Esophagus squamous epithelium (tissue), 5 donors: ENCODE measurements around the gene DHRS1. TPM values are rescaled to one million over a fixed set of nuclear protein-coding genes. Genes with fewer than 3 reads are reported as not detected.
"Not testable (repeated sequence)": the region's sequence is repeated elsewhere in the genome, so short reads cannot be mapped to it uniquely, and the experiment has no call there.

Experiments
- DNase-seq: peaks from one replicate; lab custom pipeline; 2025; lab: John Stamatoyannopoulos, UW
- H3K27ac ChIP-seq, 4 donors: fragments of 200-600 bp; sonication (generic); one replicate each; pipeline ENCODE4 v1.5.1; 2016 to 2019; ENCODE audit warnings: mild to moderate bottlenecking in 1 of 4
- H3K27me3 ChIP-seq, 4 donors: fragments of 200-600 bp; sonication (generic); 1 replicate in 3 of 4; 2 replicates in 1 of 4; pipeline versions ENCODE4 v1.5.1 to v1.6.0; 2017 to 2021; ENCODE audit warnings: antibody characterized with exemption in 1 of 4
- H3K36me3 ChIP-seq, 3 donors: fragments of 200-600 bp; sonication (generic); one replicate each; pipeline ENCODE4 v1.5.1; 2016 to 2019
- H3K4me1 ChIP-seq, 3 donors: fragments of 200-600 bp; sonication (generic); one replicate each; pipeline ENCODE4 v1.5.1; 2017 to 2019
- H3K4me3 ChIP-seq, 4 donors: fragments of 200-600 bp; sonication (generic); 1 replicate in 3 of 4; 2 replicates in 1 of 4; pipeline ENCODE4 v1.5.1; 2016 to 2019; ENCODE audit warnings: mild to moderate bottlenecking in 2 of 4, moderate library complexity in 1 of 4
- H3K9me3 ChIP-seq, 3 donors: fragments of 200-600 bp; sonication (generic); one replicate each; pipeline ENCODE4 v1.5.1; 2016 to 2019
- CTCF ChIP-seq, 6 experiments: fragments of 450-650 bp in 4 of 6; fragments of 200-600 bp in 2 of 6; sonication (generic) in 2 of 6; IDR thresholded peaks; one replicate each; pipeline ENCODE4 v1.5.1; 2016 to 2019; ENCODE audit warnings: antibody characterized with exemption in 6 of 6, mild to moderate bottlenecking in 4 of 6, moderate library complexity in 4 of 6
- POLR2A ChIP-seq, 4 donors: fragments of 450-650 bp; IDR thresholded peaks; one replicate each; pipeline ENCODE4 v1.6.1; 2017; ENCODE audit warnings: antibody characterized with exemption in 4 of 4, mild to moderate bottlenecking in 4 of 4, moderate library complexity in 3 of 4
- WGBS, 2 donors: methylation state at CpG; one replicate each; pipeline ENCODE4 v1.1.5; 2018; 5-methylcytosine and 5-hydroxymethylcytosine counted together
- intact Hi-C: fragments of 100-400 bp; cut with DNase I; formaldehyde crosslinking; loops from one replicate; pipeline ENCODE4 v1.15.0; 2022
- total RNA-seq, 4 donors: library from RNA; depleted of rRNA; stranded (reverse); fragments of >200 nt; gene quantifications; one replicate each; pipeline ENCODE4 v1.1.0, GENCODE V29; 2016
- donor health status: DM: yes; HTN: yes; CAD: no.

DHRS1 gene
- total RNA-seq, 4 donors from 2014 or later: 81.6 to 164 (median 101) TPM

GRCh38 chr14:24246765-24247212 lies 52.8 kb downstream of the DHRS1 start:
- 75 to 79% methylated on average over 2 to 3 of the region's 3 CpGs for WGBS, 2 donors
- TF ChIP-seq CTCF (IDR thresholded peaks at IDR 0.05) (no peak), POLR2A (IDR thresholded peaks at IDR 0.05) (no peak)
- H3K4me3 ChIP-seq: no peak overlapping the region
- intact Hi-C loops: no loop called here
- H3K36me3 ChIP-seq: peaks cover 0 to 41% (median 4%) of the 10 kb centered on the region in 3 donors
- DNase-seq: no peak
- H3K9me3 ChIP-seq: no peaks in the 10 kb centered on the region
- peaks cover 0 to 15% (median 4%) of the 10 kb centered on the region in 3 donors for H3K4me1 ChIP-seq
- peak overlapping the region in 3 of 4 donors; percentile 30 to 65 (median 43) for H3K27ac ChIP-seq
- no peaks in the 10 kb centered on the region for H3K27me3 ChIP-seq

GRCh38 chr14:24245350-24245749 lies 54.2 kb downstream of the DHRS1 start:
- Histone ChIP-seq H3K36me3 (peaks cover 3 to 37% (median 5%) of the 10 kb centered on the region in 3 donors), H3K4me1 (peaks cover 6 to 30% (median 17%) of the 10 kb centered on the region in 3 donors)
- H3K9me3 ChIP-seq, intact Hi-C loops, H3K27ac ChIP-seq, DNase-seq, H3K27me3 ChIP-seq, H3K4me3 ChIP-seq: not testable (repeated sequence)
- 92 to 93% methylated on average over 8 to 10 of the region's 11 CpGs for WGBS, 2 donors

- 40 to 53% methylated on average over 9 to 10 of the region's 10 CpGs for WGBS, 2 donors
- no peak for DNase-seq
- H3K4me3 ChIP-seq: peak overlapping the region; percentile 58 to 76 (median 66)
- intact Hi-C loops: loop anchor here (2.0 kb wide), 1 partner anchor 55 kb away; the partner anchor contains the start of genes DHRS1 and NOP9
- H3K36me3 ChIP-seq: peaks cover 10 to 38% (median 12%) of the 10 kb centered on the region in 3 donors
- peak overlapping the region; percentile 97 to 99 (median 98) for H3K27ac ChIP-seq
- peaks cover 14 to 49% (median 28%) of the 10 kb centered on the region in 3 donors for H3K4me1 ChIP-seq
- no peak for TF ChIP-seq POLR2A (IDR thresholded peaks at IDR 0.05)
- no peaks in the 10 kb centered on the region for H3K9me3 ChIP-seq
- H3K27me3 ChIP-seq: no peaks in the 10 kb centered on the region
Observed at GRCh38 chr14:24243336-24243836, 56.2 kb downstream of the DHRS1 start.

GRCh38 chr14:24241829-24242443 lies 57.6 kb downstream of the DHRS1 start:
- 0 to 1% methylated on average over 5 to 7 of the region's 39 CpGs for WGBS, 2 donors
- DNase-seq: peak; percentile 88
- Histone ChIP-seq H3K27me3 (no peaks in the 10 kb centered on the region), H3K27ac (peak overlapping the region; percentile 97 to 99 (median 98)), H3K9me3 (no peaks in the 10 kb centered on the region), H3K36me3 (peaks cover 10 to 45% (median 22%) of the 10 kb centered on the region in 3 donors), H3K4me1 (peaks cover 14 to 56% (median 28%) of the 10 kb centered on the region in 3 donors), H3K4me3 (peak overlapping the region; percentile 58 to 76 (median 66))
- intact Hi-C loops: loop anchor here (2.0 kb wide), 1 partner anchor 57 kb away; the partner anchor contains the start of genes DHRS1 and NOP9
- TF ChIP-seq CTCF (IDR thresholded peaks at IDR 0.05) (peak; percentile 49 to 91 (median 79)), POLR2A (IDR thresholded peaks at IDR 0.05) (no peak)

Other genes starting within 250 kb of the DHRS1 start
- gene CARMIL3, start 247.8 kb downstream of the DHRS1 start, total RNA-seq: 1 to 10 TPM in 2 of 4 donors, under 1 TPM in 2; 0.38 to 1.2 (median 0.86) TPM
- gene CPNE6, start 228.2 kb downstream of the DHRS1 start, total RNA-seq: not detected
- gene PCK2, start 205.5 kb downstream of the DHRS1 start, total RNA-seq: 10 to 100 TPM; 10.5 to 13.5 (median 12.8) TPM
- 100 to 1,000 TPM in 1 of 4 donors, 10 to 100 TPM in 3; 55.4 to 114 (median 79.3) TPM for gene DCAF11, start 185.0 kb downstream of the DHRS1 start, total RNA-seq
- gene NRL, start 184.8 kb downstream of the DHRS1 start, total RNA-seq: 1 to 10 TPM in 3 of 4 donors, under 1 TPM in 1; 0.79 to 4.5 (median 3.3) TPM
- gene FITM1, start 169.1 kb downstream of the DHRS1 start, total RNA-seq: 1 to 10 TPM in 1 of 4 donors, under 1 TPM in 2, not detected in 1; 0.42 to 3.7 (median 0.95) TPM
- gene PSME1, start 163.6 kb downstream of the DHRS1 start, total RNA-seq: 100 to 1,000 TPM; 100 to 256 (median 116) TPM
- 10 to 100 TPM in 3 of 4 donors, 1 to 10 TPM in 1; 6.0 to 12.1 (median 10.9) TPM for gene EMC9, start 158.2 kb downstream of the DHRS1 start, total RNA-seq
- gene PSME2, start 153.2 kb downstream of the DHRS1 start, total RNA-seq: 100 to 1,000 TPM in 1 of 4 donors, 10 to 100 TPM in 3; 44.4 to 110 (median 77.2) TPM
- gene RNF31, start 152.3 kb downstream of the DHRS1 start, total RNA-seq: 10 to 100 TPM; 26.8 to 35.6 (median 32.4) TPM
- 10 to 100 TPM; 21.9 to 52.2 (median 45.9) TPM for gene IRF9, start 138.5 kb downstream of the DHRS1 start, total RNA-seq
- 1 to 10 TPM in 3 of 4 donors, under 1 TPM in 1; 0.47 to 7.4 (median 3.0) TPM for gene REC8, start 127.7 kb downstream of the DHRS1 start, total RNA-seq
- 10 to 100 TPM; 32.9 to 55.1 (median 40.4) TPM for gene IPO4, start 111.0 kb downstream of the DHRS1 start, total RNA-seq
- 10 to 100 TPM; 36.4 to 51.3 (median 44.6) TPM for gene TM9SF1, start 104.3 kb downstream of the DHRS1 start, total RNA-seq
- gene TSSK4, start 94.1 kb downstream of the DHRS1 start, total RNA-seq: not detected
- 10 to 100 TPM; 23.6 to 80.7 (median 62.8) TPM for gene CHMP4A, start 86.3 kb downstream of the DHRS1 start, total RNA-seq
- 10 to 100 TPM in 2 of 4 donors, 1 to 10 TPM in 2; 1.4 to 12.4 (median 8.6) TPM for gene MDP1, start 83.7 kb downstream of the DHRS1 start, total RNA-seq
- 100 to 1,000 TPM in 3 of 4 donors, 10 to 100 TPM in 1; 93.1 to 182 (median 121) TPM for gene NEDD8, start 67.4 kb downstream of the DHRS1 start, total RNA-seq
- 10 to 100 TPM; 18.5 to 47.7 (median 33.1) TPM for gene GMPR2, start 66.9 kb downstream of the DHRS1 start, total RNA-seq
- 10 to 100 TPM; 46.3 to 94.3 (median 56.1) TPM for gene TINF2, start 57.2 kb downstream of the DHRS1 start, total RNA-seq
- gene TGM1, start 36.6 kb downstream of the DHRS1 start, total RNA-seq: 1,000 to 10,000 TPM in 2 of 4 donors, 100 to 1,000 TPM in 2; 566 to 1,879 (median 1,037) TPM
- 100 to 1,000 TPM in 2 of 4 donors, 10 to 100 TPM in 2; 68.9 to 171 (median 108) TPM for gene RABGGTA, start 28.2 kb downstream of the DHRS1 start, total RNA-seq
- 10 to 100 TPM; 18.0 to 29.8 (median 25.0) TPM for gene NOP9, start 70 bp upstream of the DHRS1 start, total RNA-seq
- gene CIDEB, start 8.2 kb upstream of the DHRS1 start, total RNA-seq: 10 to 100 TPM; 18.3 to 41.4 (median 30.4) TPM
- gene LTB4R2, start 10.4 kb upstream of the DHRS1 start, total RNA-seq: 100 to 1,000 TPM in 3 of 4 donors, 10 to 100 TPM in 1; 66.0 to 169 (median 123) TPM
- 10 to 100 TPM; 47.9 to 99.9 (median 85.4) TPM for gene LTB4R, start 11.7 kb upstream of the DHRS1 start, total RNA-seq
- 10 to 100 TPM in 2 of 4 donors, 1 to 10 TPM in 2; 3.1 to 23.1 (median 11.7) TPM for gene ADCY4, start 35.3 kb upstream of the DHRS1 start, total RNA-seq
- 10 to 100 TPM; 10.3 to 21.4 (median 12.7) TPM for gene RIPK3, start 40.2 kb upstream of the DHRS1 start, total RNA-seq
- 10 to 100 TPM in 2 of 4 donors, 1 to 10 TPM in 2; 2.7 to 22.5 (median 9.2) TPM for gene NFATC4, start 68.4 kb upstream of the DHRS1 start, total RNA-seq
- 10 to 100 TPM in 3 of 4 donors, 1 to 10 TPM in 1; 4.7 to 14.7 (median 11.8) TPM for gene NYNRIN, start 99.2 kb upstream of the DHRS1 start, total RNA-seq
- gene CBLN3, start 129.9 kb upstream of the DHRS1 start, total RNA-seq: under 1 TPM in 3 of 4 donors, not detected in 1; 0.13 to 0.95 (median 0.85) TPM
- gene KHNYN, start 130.2 kb upstream of the DHRS1 start, total RNA-seq: 10 to 100 TPM; 35.6 to 68.9 (median 42.9) TPM
- gene SDR39U1, start 143.0 kb upstream of the DHRS1 start, total RNA-seq: 10 to 100 TPM; 16.1 to 36.0 (median 20.4) TPM
- gene CMA1, start 208.5 kb upstream of the DHRS1 start, total RNA-seq: 1 to 10 TPM in 1 of 4 donors, under 1 TPM in 1, not detected in 2; 0.53 to 2.7 TPM